ENCODE results near the gene CYB561A3.
"Not testable (repeated sequence)": the region's sequence is repeated elsewhere in the genome, so short reads cannot be mapped to it uniquely, and the experiment has no call there.

Gene CYB561A3

GRCh38 chr11:61361741-61362541 lies at the start of gene CYB561A3, which contains the start of gene TMEM138:
TSS of gene CYB561A3 (minus strand) at chr11:61361882. CDS start at chr11:61356713, 5,169 bp downstream.
TSS of gene TMEM138 (plus strand) at chr11:61362374. CDS start at chr11:61364391, 2,017 bp downstream.
- peak; percentile 74 for DNase-seq (ENCODE audit: low read depth)

- no peak for DNase-seq (ENCODE audit: low read depth)
Measured at GRCh38 chr11:61406991-61407728, 45.5 kb upstream of the CYB561A3 start.

- no peak for DNase-seq (ENCODE audit: low read depth)
Measured at GRCh38 chr11:61406067-61406466, 44.4 kb upstream of the CYB561A3 start.

GRCh38 chr11:61404641-61405040 lies 43.0 kb upstream of the CYB561A3 start:
- no peak for DNase-seq (ENCODE audit: low read depth)

- no peak for DNase-seq (ENCODE audit: low read depth)
Measured at GRCh38 chr11:61404103-61404502, 42.4 kb upstream of the CYB561A3 start.

- no peak for DNase-seq (ENCODE audit: low read depth)
Measured at GRCh38 chr11:61403658-61404057, 42.0 kb upstream of the CYB561A3 start.

- DNase-seq (ENCODE audit: low read depth), result no peak
Measured at GRCh38 chr11:61401573-61401972, 39.9 kb upstream of the CYB561A3 start.

- DNase-seq (ENCODE audit: low read depth), result no peak
Measured at GRCh38 chr11:61401173-61401572, 39.5 kb upstream of the CYB561A3 start.

GRCh38 chr11:61392981-61393595 lies 31.4 kb upstream of the CYB561A3 start:
- peak; percentile 5 for DNase-seq (ENCODE audit: low read depth)

- no peak for DNase-seq (ENCODE audit: low read depth)
Measured at GRCh38 chr11:61390161-61390560, 28.5 kb upstream of the CYB561A3 start.

GRCh38 chr11:61384271-61385242 lies 22.9 kb upstream of the CYB561A3 start:
- DNase-seq (ENCODE audit: low read depth), result no peak

- DNase-seq (ENCODE audit: low read depth), result not testable (repeated sequence)
Measured at GRCh38 chr11:61383859-61384258, 22.2 kb upstream of the CYB561A3 start.

- no peak for DNase-seq (ENCODE audit: low read depth)
Measured at GRCh38 chr11:61380884-61381283, 19.2 kb upstream of the CYB561A3 start.

GRCh38 chr11:61378713-61379313 lies 17.1 kb upstream of the CYB561A3 start:
- DNase-seq (ENCODE audit: low read depth), result no peak

GRCh38 chr11:61377461-61378160 lies 15.9 kb upstream of the CYB561A3 start:
- no peak for DNase-seq (ENCODE audit: low read depth)

GRCh38 chr11:61375761-61376108 lies 14.1 kb upstream of the CYB561A3 start:
- DNase-seq (ENCODE audit: low read depth), result no peak

- no peak for DNase-seq (ENCODE audit: low read depth)
Measured at GRCh38 chr11:61372659-61373420, 11.2 kb upstream of the CYB561A3 start.

GRCh38 chr11:61370349-61371005 lies 8.8 kb upstream of the CYB561A3 start:
- DNase-seq (ENCODE audit: low read depth), result no peak

All from activated T-cell treated with anti-CD3 and anti-CD28 coated beads for 1 hour (primary cell).